ENCODE measurements around the gene CABYR.

CABYR gene

DNA sequence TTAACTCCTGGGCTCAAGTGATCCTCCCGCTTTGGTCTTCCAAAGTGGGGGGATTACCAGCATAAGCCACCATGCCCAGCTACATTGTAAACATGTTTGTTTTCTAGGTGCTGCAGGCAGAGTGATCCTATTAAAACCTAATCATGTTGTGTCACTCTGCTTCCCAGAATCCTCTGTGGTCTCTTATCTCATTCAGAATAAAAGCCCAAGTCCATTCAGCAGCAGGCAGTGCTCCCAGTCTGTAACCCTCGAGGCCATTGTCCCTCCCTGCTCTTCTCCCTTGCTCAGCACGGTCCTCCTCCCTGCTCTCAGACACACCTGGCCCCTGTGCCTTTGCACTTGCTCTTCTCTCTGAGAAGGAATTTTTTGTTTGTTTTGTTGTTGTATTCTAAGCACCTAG, 11.1 kb upstream of the CABYR start:
- Histone ChIP-seq H3K4me2 (ENCODE audit: low read depth, low read length) (no peak overlapping the region), H3K27ac (ENCODE audit: low read length) (no peak overlapping the region), H2AFZ (ENCODE audit: low read length) (no peak overlapping the region), H3K9me3 (replicated peaks; ENCODE audit: insufficient read depth, low read length) (no peaks in the 10 kb centered on the region), H3K9me2 (replicated peaks; ENCODE audit: insufficient read depth, low read length) (no peaks in the 10 kb centered on the region), H3K79me2 (ENCODE audit: low read length) (no peaks in the 10 kb centered on the region), H3K27me3 (replicated peaks; ENCODE audit: insufficient read depth, low read length) (no peaks in the 10 kb centered on the region), H3K36me3 (replicated peaks; ENCODE audit: insufficient read depth, low read length) (no peaks in the 10 kb centered on the region), H3K4me1 (ENCODE audit: low read length) (no peaks in the 10 kb centered on the region), H3F3A (ENCODE audit: insufficient read depth, low read length) (no peaks in the 10 kb centered on the region), H4K20me1 (ENCODE audit: insufficient read depth, low read length) (no peaks in the 10 kb centered on the region), H3K9ac (ENCODE audit: low read length) (no peak overlapping the region), H3K4me3 (ENCODE audit: low read length) (no peak overlapping the region)
- TF ChIP-seq EZH2 (optimal IDR thresholded peaks at IDR 0.05; ENCODE audit: low read depth, low read length): no peak
- TF ChIP-seq, protein P1, sequence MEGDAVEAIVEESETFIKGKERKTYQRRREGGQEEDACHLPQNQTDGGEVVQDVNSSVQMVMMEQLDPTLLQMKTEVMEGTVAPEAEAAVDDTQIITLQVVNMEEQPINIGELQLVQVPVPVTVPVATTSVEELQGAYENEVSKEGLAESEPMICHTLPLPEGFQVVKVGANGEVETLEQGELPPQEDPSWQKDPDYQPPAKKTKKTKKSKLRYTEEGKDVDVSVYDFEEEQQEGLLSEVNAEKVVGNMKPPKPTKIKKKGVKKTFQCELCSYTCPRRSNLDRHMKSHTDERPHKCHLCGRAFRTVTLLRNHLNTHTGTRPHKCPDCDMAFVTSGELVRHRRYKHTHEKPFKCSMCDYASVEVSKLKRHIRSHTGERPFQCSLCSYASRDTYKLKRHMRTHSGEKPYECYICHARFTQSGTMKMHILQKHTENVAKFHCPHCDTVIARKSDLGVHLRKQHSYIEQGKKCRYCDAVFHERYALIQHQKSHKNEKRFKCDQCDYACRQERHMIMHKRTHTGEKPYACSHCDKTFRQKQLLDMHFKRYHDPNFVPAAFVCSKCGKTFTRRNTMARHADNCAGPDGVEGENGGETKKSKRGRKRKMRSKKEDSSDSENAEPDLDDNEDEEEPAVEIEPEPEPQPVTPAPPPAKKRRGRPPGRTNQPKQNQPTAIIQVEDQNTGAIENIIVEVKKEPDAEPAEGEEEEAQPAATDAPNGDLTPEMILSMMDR (IDR thresholded peaks at IDR 0.05; ENCODE audit: low read length): no peak
- no peak for TF ChIP-seq EZH2phosphoT487 (IDR thresholded peaks at IDR 0.05; ENCODE audit: low read length)
- no peak for DNase-seq

DNA sequence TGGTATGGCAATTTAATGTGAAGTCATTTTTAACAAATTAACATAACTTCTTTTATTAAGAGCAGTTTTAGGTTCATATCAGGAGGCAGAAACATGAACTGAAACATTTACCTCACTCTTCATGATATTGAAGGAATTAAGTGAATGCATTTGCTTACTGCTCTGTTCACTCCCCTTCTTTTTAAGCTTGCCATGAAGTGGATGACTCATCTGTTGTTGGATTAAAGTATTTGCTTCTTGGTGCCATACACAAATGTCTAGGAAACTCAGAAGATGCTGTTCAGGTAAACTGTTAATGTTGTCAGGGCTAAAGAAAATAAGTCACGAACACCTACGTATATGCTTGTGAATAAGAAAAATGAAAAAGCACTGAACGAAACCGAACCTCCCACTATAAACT, 10.2 kb upstream of the CABYR start:
- H3K9me2 ChIP-seq (replicated peaks; ENCODE audit: insufficient read depth, low read length): no peaks in the 10 kb centered on the region
- no peaks in the 10 kb centered on the region for H3F3A ChIP-seq (ENCODE audit: insufficient read depth, low read length)
- H3K4me3 ChIP-seq (ENCODE audit: low read length): no peak overlapping the region
- H3K4me1 ChIP-seq (ENCODE audit: low read length): no peaks in the 10 kb centered on the region
- H3K4me2 ChIP-seq (ENCODE audit: low read depth, low read length): no peak overlapping the region
- H4K20me1 ChIP-seq (ENCODE audit: insufficient read depth, low read length): no peaks in the 10 kb centered on the region
- H2AFZ ChIP-seq (ENCODE audit: low read length): no peak overlapping the region
- TF ChIP-seq, protein P1 (IDR thresholded peaks at IDR 0.05; ENCODE audit: low read length): no peak
- TF ChIP-seq EZH2phosphoT487 (IDR thresholded peaks at IDR 0.05; ENCODE audit: low read length) (no peak), EZH2 (optimal IDR thresholded peaks at IDR 0.05; ENCODE audit: low read depth, low read length) (no peak)
- no peak overlapping the region for H3K27ac ChIP-seq (ENCODE audit: low read length)
- H3K9me3 ChIP-seq (replicated peaks; ENCODE audit: insufficient read depth, low read length): no peaks in the 10 kb centered on the region
- no peaks in the 10 kb centered on the region for H3K36me3 ChIP-seq (replicated peaks; ENCODE audit: insufficient read depth, low read length)
- no peaks in the 10 kb centered on the region for H3K79me2 ChIP-seq (ENCODE audit: low read length)
- no peak overlapping the region for H3K9ac ChIP-seq (ENCODE audit: low read length)
- no peak for DNase-seq
- no peaks in the 10 kb centered on the region for H3K27me3 ChIP-seq (replicated peaks; ENCODE audit: insufficient read depth, low read length)

DNA sequence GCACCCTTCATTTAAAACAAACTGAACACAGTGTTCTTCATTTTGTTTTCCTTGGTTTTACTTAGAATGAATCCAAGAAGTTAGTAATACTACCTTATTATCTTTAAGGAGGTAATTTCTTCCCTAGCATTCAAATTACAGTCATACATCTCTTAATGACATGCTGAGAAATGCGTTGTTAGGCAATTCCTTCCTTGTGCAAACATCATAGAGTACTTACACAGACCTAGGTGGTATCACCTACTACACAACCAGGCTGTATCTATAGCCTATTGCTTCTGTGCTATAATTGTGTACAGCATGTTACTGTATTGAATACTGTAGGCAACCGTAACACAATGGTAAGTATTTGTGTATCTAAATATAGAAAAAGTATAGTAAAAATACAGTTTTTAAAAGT, 8.4 kb upstream of the CABYR start:
- no peaks in the 10 kb centered on the region for H3K79me2 ChIP-seq (ENCODE audit: low read length)
- no peak overlapping the region for H3K4me2 ChIP-seq (ENCODE audit: low read depth, low read length)
- no peaks in the 10 kb centered on the region for H3K9me3 ChIP-seq (replicated peaks; ENCODE audit: insufficient read depth, low read length)
- DNase-seq: no peak
- H3K36me3 ChIP-seq (replicated peaks; ENCODE audit: insufficient read depth, low read length): no peaks in the 10 kb centered on the region
- H3K27me3 ChIP-seq (replicated peaks; ENCODE audit: insufficient read depth, low read length): no peaks in the 10 kb centered on the region
- no peak overlapping the region for H2AFZ ChIP-seq (ENCODE audit: low read length)
- H3K4me1 ChIP-seq (ENCODE audit: low read length): no peaks in the 10 kb centered on the region
- H3K9me2 ChIP-seq (replicated peaks; ENCODE audit: insufficient read depth, low read length): no peaks in the 10 kb centered on the region
- no peak overlapping the region for H3K9ac ChIP-seq (ENCODE audit: low read length)
- H4K20me1 ChIP-seq (ENCODE audit: insufficient read depth, low read length): no peaks in the 10 kb centered on the region
- no peak overlapping the region for H3K27ac ChIP-seq (ENCODE audit: low read length)
- no peak overlapping the region for H3K4me3 ChIP-seq (ENCODE audit: low read length)
- H3F3A ChIP-seq (ENCODE audit: insufficient read depth, low read length): no peaks in the 10 kb centered on the region
- TF ChIP-seq EZH2phosphoT487 (IDR thresholded peaks at IDR 0.05; ENCODE audit: low read length) (no peak), EZH2 (optimal IDR thresholded peaks at IDR 0.05; ENCODE audit: low read depth, low read length) (no peak)
- TF ChIP-seq, protein P1 (IDR thresholded peaks at IDR 0.05; ENCODE audit: low read length): no peak

Measured in MM.1S (cell line).